HCT116 (cell line): ENCODE results near the gene USP9X. TPM values are rescaled to one million over a fixed set of nuclear protein-coding genes. Genes with fewer than 3 reads are reported as not detected.

ENCODE experiments used
- ATAC-seq: fragments of 200-7000 bp; cut with Tn5 transposase; 2 replicates; pipeline ENCODE4 v1.9.1; 2020; ENCODE audit warnings: mild to moderate bottlenecking, moderate library complexity
- BruUV-seq: library from RNA; stranded (reverse); fragments of 400-500 nt; replicated peaks from 2 replicates; lab custom pipeline; 2021; lab: Mats Ljungman, UMichigan
- CTCF ChIA-PET: fragments of 300-600 bp; sonication (Branson Sonifier 250); formaldehyde crosslinking; loops from one replicate; lab custom pipeline; 2021; ENCODE audit warnings: antibody characterized with exemption; lab: Charles Lee
- POLR2A ChIA-PET: fragments of 300-600, 350-600 bp; sonication (Branson Sonifier 250); formaldehyde crosslinking; loops from one replicate; lab custom pipeline; 2021; ENCODE audit warnings: antibody characterized with exemption; lab: Charles Lee
- RAD21 ChIA-PET, 2 experiments: fragments of 300-600 bp; sonication (Branson Sonifier 250); formaldehyde crosslinking; loops; one replicate each; lab custom pipeline; 2023; ENCODE audit warnings: low total read pairs in 2 of 2; ENCODE audit not compliant: uncharacterized antibody in 2 of 2, unreplicated experiment in 2 of 2, low non-redundant PET in 1 of 2; lab: Charles Lee
- DNase-seq: peaks from one replicate; pipeline ENCODE4 v3.0.0-alpha.2; 2010; ENCODE audit warnings: low read depth, low spot score
- H2AFZ ChIP-seq: fragments of 200-600 bp; shearing (Covaris generic), sonication (generic); 2 replicates; pipeline ENCODE4 v1.6.1; 2017; ENCODE audit warnings: low read depth, mixed run types, mixed read lengths, antibody characterized with exemption, low read length; ENCODE audit not compliant: poor library complexity, severe bottlenecking
- H3K27ac ChIP-seq: 2 replicates; pipeline ENCODE4 v1.5.1; 2012; ENCODE audit warnings: low read depth, low read length
- H3K27me3 ChIP-seq: fragments of 200-600 bp; sonication (generic); 2 replicates; pipeline ENCODE4 v1.6.1; 2016; ENCODE audit warnings: mixed run types, low read length, mixed read lengths; ENCODE audit not compliant: insufficient read depth
- H3K36me3 ChIP-seq, 2 experiments: fragments of 200-500 bp in 1 of 2; fragments of 200-600 bp in 1 of 2; sonication (Bioruptor generic) in 1 of 2; sonication (generic) in 1 of 2; 2 replicates each; pipeline versions ENCODE4 v1.5.1 to v1.6.1; 2014 to 2016; ENCODE audit warnings: low read length in 2 of 2, inconsistent platforms in 1 of 2, mixed read lengths in 1 of 2, mixed run types in 1 of 2; ENCODE audit not compliant: insufficient read depth in 2 of 2, control insufficient read depth in 1 of 2
- H3K4me1 ChIP-seq, 2 experiments: fragments of 200-600 bp in 1 of 2; sonication (generic) in 1 of 2; 2 replicates each; pipeline versions ENCODE4 v1.5.1 to v1.6.1; 2012 to 2017; ENCODE audit warnings: low read length in 2 of 2, inconsistent platforms in 1 of 2, mild to moderate bottlenecking in 1 of 2, mixed read lengths in 1 of 2, mixed run types in 1 of 2, moderate library complexity in 1 of 2; ENCODE audit not compliant: insufficient read depth in 2 of 2, control insufficient read depth in 1 of 2
- H3K4me2 ChIP-seq: fragments of 200-600 bp; sonication (generic); 2 replicates; pipeline ENCODE4 v1.6.1; 2017; ENCODE audit warnings: mixed run types, low read length, mixed read lengths
- H3K4me3 ChIP-seq, 2 experiments: fragments of 200-600 bp in 1 of 2; sonication (generic) in 1 of 2; replicated peaks in 1 of 2; 2 replicates each; pipeline ENCODE4 v1.5.1; 2011 to 2016; ENCODE audit warnings: low read length in 2 of 2, control low read depth in 1 of 2, low read depth in 1 of 2, mild to moderate bottlenecking in 1 of 2, mixed read lengths in 1 of 2, mixed run types in 1 of 2
- H3K79me2 ChIP-seq: fragments of 200-600 bp; sonication (generic); 2 replicates; pipeline ENCODE4 v1.6.1; 2017; ENCODE audit warnings: mild to moderate bottlenecking, mixed run types, low read length, moderate library complexity, mixed read lengths; ENCODE audit not compliant: insufficient read depth
- H3K9ac ChIP-seq: fragments of 200-600 bp; sonication (generic); 2 replicates; pipeline ENCODE4 v1.6.1; 2016; ENCODE audit warnings: low read length, mixed read lengths
- H3K9me2 ChIP-seq: fragments of 200-600 bp; sonication (generic), shearing (Covaris generic); 2 replicates; pipeline ENCODE4 v1.6.1; 2017; ENCODE audit warnings: mixed run types, mild to moderate bottlenecking, moderate library complexity; ENCODE audit not compliant: insufficient read depth
- H3K9me3 ChIP-seq, 2 experiments: fragments of 200-500 bp in 1 of 2; fragments of 200-600 bp in 1 of 2; sonication (Bioruptor generic) in 1 of 2; sonication (generic) in 1 of 2; 2 replicates each; pipeline ENCODE4 v1.6.1; 2014 to 2017; ENCODE audit warnings: low read length in 2 of 2, mixed read lengths in 2 of 2, inconsistent platforms in 1 of 2, low read depth in 1 of 2, mild to moderate bottlenecking in 1 of 2, mixed run types in 1 of 2, moderate library complexity in 1 of 2; ENCODE audit not compliant: control insufficient read depth in 1 of 2, insufficient read depth in 1 of 2
- H4K20me1 ChIP-seq: fragments of 200-600 bp; sonication (generic), shearing (Covaris generic); 2 replicates; pipeline ENCODE4 v1.6.1; 2017; ENCODE audit warnings: mixed run types, mild to moderate bottlenecking, moderate library complexity; ENCODE audit not compliant: insufficient read depth
- ATF3 ChIP-seq: IDR thresholded peaks from 2 replicates; pipeline ENCODE4 v1.6.1; 2012
- EGR1 ChIP-seq: IDR thresholded peaks from 2 replicates; pipeline ENCODE4 v1.6.1; 2012; ENCODE audit warnings: low read depth
- FOSL1 ChIP-seq: IDR thresholded peaks from 2 replicates; pipeline ENCODE4 v1.6.1; 2012; ENCODE audit warnings: low read depth
- JUND ChIP-seq: IDR thresholded peaks from 2 replicates; pipeline ENCODE4 v1.6.1; 2012
- POLR2AphosphoS5 ChIP-seq: IDR thresholded peaks from 2 replicates; pipeline ENCODE4 v1.6.1; 2011; ENCODE audit warnings: mild to moderate bottlenecking, low read depth, low read length, moderate library complexity
- RAD21 ChIP-seq: IDR thresholded peaks from 2 replicates; pipeline ENCODE4 v1.6.1; 2012; ENCODE audit warnings: low read depth, mild to moderate bottlenecking
- SIN3A ChIP-seq: IDR thresholded peaks from 2 replicates; pipeline ENCODE4 v1.6.1; 2012; ENCODE audit warnings: low read depth
- intact Hi-C: fragments of 100-400 bp; cut with micrococcal nuclease; formaldehyde crosslinking; loops from 2 replicates; pipeline ENCODE4 v1.10.0; 2022
- total RNA-seq: library from RNA; stranded (reverse); gene quantifications from one replicate; pipeline ENCODE4 v1.2.1, GENCODE V29; 2021; ENCODE audit not compliant: unreplicated experiment
- TF ChIP-seq, protein P1 (sequence below): IDR thresholded peaks from 2 replicates; pipeline ENCODE4 v1.6.1; 2012; ENCODE audit warnings: low read depth
- TF ChIP-seq, protein P2 (sequence below): IDR thresholded peaks from 2 replicates; pipeline ENCODE4 v1.6.1; 2012
- TF ChIP-seq, protein P3 (sequence below), 3 experiments: fragments of 200-600 bp in 1 of 3; sonication (generic) in 1 of 3; IDR thresholded peaks in 2 of 3; conservative IDR thresholded peaks in 1 of 3; 2 replicates each; pipeline ENCODE4 v1.5.1; 2012 to 2017; ENCODE audit warnings: low read depth in 2 of 3, low read length in 2 of 3, antibody characterized with exemption in 1 of 3, borderline replicate concordance in 1 of 3, control low read depth in 1 of 3, mild to moderate bottlenecking in 1 of 3, mixed read lengths in 1 of 3, mixed run types in 1 of 3, moderate library complexity in 1 of 3; ENCODE audit not compliant: insufficient read depth in 1 of 3

USP9X gene
- total RNA-seq, 1 experiment from 2014 or later, result 52.4 TPM

GRCh38 chrX:41148553-41148952, 63.3 kb downstream of the USP9X start:
- no peaks in the 10 kb centered on the region for H4K20me1 ChIP-seq
- ATAC-seq (no peak), DNase-seq (no peak)
- H3K4me3 ChIP-seq, result no peak overlapping the region
- no TSS peak for BruUV-seq
- ChIA-PET CTCF (no interaction called here), RAD21 (no interaction called here), POLR2A (no interaction called here)
- peak overlapping the region; percentile 28; the same call in 1 of the 2 replicates for H3K4me2 ChIP-seq
- H3K9me2 ChIP-seq, result no peaks in the 10 kb centered on the region
- H3K27me3 ChIP-seq, result no peaks in the 10 kb centered on the region
- intact Hi-C loops, result no loop called here
- TF ChIP-seq EGR1 (no peak), RAD21 (no peak), POLR2AphosphoS5 (no peak), JUND (peak; percentile 20; the same call in 1 of the 2 replicates)
- TF ChIP-seq, protein P1, sequence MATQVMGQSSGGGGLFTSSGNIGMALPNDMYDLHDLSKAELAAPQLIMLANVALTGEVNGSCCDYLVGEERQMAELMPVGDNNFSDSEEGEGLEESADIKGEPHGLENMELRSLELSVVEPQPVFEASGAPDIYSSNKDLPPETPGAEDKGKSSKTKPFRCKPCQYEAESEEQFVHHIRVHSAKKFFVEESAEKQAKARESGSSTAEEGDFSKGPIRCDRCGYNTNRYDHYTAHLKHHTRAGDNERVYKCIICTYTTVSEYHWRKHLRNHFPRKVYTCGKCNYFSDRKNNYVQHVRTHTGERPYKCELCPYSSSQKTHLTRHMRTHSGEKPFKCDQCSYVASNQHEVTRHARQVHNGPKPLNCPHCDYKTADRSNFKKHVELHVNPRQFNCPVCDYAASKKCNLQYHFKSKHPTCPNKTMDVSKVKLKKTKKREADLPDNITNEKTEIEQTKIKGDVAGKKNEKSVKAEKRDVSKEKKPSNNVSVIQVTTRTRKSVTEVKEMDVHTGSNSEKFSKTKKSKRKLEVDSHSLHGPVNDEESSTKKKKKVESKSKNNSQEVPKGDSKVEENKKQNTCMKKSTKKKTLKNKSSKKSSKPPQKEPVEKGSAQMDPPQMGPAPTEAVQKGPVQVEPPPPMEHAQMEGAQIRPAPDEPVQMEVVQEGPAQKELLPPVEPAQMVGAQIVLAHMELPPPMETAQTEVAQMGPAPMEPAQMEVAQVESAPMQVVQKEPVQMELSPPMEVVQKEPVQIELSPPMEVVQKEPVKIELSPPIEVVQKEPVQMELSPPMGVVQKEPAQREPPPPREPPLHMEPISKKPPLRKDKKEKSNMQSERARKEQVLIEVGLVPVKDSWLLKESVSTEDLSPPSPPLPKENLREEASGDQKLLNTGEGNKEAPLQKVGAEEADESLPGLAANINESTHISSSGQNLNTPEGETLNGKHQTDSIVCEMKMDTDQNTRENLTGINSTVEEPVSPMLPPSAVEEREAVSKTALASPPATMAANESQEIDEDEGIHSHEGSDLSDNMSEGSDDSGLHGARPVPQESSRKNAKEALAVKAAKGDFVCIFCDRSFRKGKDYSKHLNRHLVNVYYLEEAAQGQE, result no peak
- H2AFZ ChIP-seq, result no peak overlapping the region
- H3K9me3 ChIP-seq, result no peaks in the 10 kb centered on the region
- H3K4me1 ChIP-seq, result peaks cover 14 to 27% of the 10 kb centered on the region in 2 experiments
- peak overlapping the region; percentile 52 for H3K27ac ChIP-seq
- no peak overlapping the region for H3K9ac ChIP-seq
- peaks cover 0 to 11% of the 10 kb centered on the region in 2 experiments; a peak in 2 of 4 replicates for H3K36me3 ChIP-seq
- H3K79me2 ChIP-seq, result peaks cover 4% of the 10 kb centered on the region; the same call in 1 of the 2 replicates

DNA sequence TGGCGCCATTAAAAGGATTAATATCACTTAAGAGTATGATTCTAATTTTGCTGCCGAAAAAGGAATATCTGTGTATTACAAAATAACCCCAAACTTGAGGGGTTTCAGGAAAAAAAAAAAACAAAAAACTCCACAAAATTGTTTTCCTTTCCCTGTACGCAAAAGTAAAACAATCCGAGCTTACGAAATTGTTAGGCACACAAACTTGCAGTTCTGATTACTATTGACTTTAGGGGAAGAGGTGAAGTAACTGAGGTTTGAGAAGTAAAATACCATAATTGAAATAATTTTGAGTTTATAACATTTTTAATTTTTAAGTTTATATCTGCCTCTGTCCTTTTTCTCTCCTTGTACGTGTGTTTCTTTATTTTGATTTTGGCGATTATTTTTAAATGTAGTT, 64.8 kb downstream of the USP9X start:
- peaks cover 14 to 27% of the 10 kb centered on the region in 2 experiments for H3K4me1 ChIP-seq
- ATAC-seq, result no peak
- no TSS peak for BruUV-seq
- no peaks in the 10 kb centered on the region for H4K20me1 ChIP-seq
- CTCF ChIA-PET, result no interaction called here
- DNase-seq, result no peak
- H3K9ac ChIP-seq, result no peak overlapping the region
- H3K9me2 ChIP-seq, result no peaks in the 10 kb centered on the region
- POLR2A ChIA-PET, result no interaction called here
- H3K27ac ChIP-seq, result no peak overlapping the region
- H3K4me3 ChIP-seq, result no peak overlapping the region
- H3K79me2 ChIP-seq, result peaks cover 4% of the 10 kb centered on the region; the same call in 1 of the 2 replicates
- intact Hi-C loops, result no loop called here
- no peak overlapping the region for H3K4me2 ChIP-seq
- peaks cover 0 to 10% of the 10 kb centered on the region in 2 experiments; a peak in 2 of 4 replicates for H3K36me3 ChIP-seq
- no peak overlapping the region for H2AFZ ChIP-seq
- no peaks in the 10 kb centered on the region for H3K27me3 ChIP-seq
- RAD21 ChIA-PET, result no interaction called here
- H3K9me3 ChIP-seq, result no peaks in the 10 kb centered on the region
- TF ChIP-seq JUND (no peak), FOSL1 (no peak), RAD21 (no peak), SIN3A (no peak), ATF3 (no peak)
- TF ChIP-seq, protein P1, result no peak
- TF ChIP-seq, protein P2, sequence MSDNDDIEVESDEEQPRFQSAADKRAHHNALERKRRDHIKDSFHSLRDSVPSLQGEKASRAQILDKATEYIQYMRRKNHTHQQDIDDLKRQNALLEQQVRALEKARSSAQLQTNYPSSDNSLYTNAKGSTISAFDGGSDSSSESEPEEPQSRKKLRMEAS, result no peak
- TF ChIP-seq, protein P3, sequence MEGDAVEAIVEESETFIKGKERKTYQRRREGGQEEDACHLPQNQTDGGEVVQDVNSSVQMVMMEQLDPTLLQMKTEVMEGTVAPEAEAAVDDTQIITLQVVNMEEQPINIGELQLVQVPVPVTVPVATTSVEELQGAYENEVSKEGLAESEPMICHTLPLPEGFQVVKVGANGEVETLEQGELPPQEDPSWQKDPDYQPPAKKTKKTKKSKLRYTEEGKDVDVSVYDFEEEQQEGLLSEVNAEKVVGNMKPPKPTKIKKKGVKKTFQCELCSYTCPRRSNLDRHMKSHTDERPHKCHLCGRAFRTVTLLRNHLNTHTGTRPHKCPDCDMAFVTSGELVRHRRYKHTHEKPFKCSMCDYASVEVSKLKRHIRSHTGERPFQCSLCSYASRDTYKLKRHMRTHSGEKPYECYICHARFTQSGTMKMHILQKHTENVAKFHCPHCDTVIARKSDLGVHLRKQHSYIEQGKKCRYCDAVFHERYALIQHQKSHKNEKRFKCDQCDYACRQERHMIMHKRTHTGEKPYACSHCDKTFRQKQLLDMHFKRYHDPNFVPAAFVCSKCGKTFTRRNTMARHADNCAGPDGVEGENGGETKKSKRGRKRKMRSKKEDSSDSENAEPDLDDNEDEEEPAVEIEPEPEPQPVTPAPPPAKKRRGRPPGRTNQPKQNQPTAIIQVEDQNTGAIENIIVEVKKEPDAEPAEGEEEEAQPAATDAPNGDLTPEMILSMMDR (IDR thresholded peaks at IDR 0.05 in 2 of 3, conservative IDR thresholded peaks at IDR 0.05 in 1 of 3; ENCODE audit: borderline replicate concordance in 1 of 3, insufficient read depth in 1 of 3, low read depth in 2 of 3, low read length in 2 of 3), result no peak
